ENCODE results near the gene PTPN4.
"Not testable (repeated sequence)": the region's sequence is repeated elsewhere in the genome, so short reads cannot be mapped to it uniquely, and the experiment has no call there.

Gene PTPN4

DNA sequence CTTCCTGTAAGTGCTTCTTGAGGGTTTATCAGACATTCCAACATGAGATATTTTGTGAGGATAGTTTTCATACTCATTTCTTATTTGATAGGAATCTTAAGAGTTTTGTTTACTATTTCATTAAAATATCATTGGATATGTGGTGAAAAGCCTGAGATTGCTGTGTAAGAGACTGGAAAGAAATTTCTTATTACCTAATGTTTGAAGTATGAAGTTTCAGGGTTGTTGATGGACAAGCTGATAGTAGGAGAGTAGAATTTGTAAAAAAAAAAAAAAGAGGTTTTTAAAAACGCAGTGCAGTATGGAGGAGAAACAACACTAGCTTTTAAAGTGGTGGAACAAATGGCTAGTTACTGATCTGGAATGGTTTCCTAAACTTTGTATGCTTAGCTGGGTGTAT, 260.8 kb downstream of the PTPN4 start:
- DNase-seq (ENCODE audit: low spot score): no peak

DNA sequence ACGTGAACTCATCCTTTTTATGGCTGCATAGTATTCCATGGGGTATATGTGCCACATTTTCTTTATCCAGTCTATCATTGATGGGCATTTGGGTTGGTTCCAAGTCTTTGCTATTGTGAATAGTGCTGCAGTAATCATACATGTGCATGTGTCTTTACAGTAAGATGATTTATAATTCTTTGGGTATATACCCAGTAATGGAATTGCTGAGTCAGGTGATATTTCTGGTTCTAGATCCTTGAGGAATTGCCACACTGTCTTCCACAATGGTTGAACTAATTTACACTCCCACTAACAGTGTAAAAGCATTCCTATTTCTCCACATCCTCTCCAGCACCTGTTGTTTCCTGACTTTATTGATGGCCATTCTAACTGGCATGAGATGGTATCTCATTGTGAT, 262.8 kb downstream of the PTPN4 start:
- not testable (repeated sequence) for DNase-seq (ENCODE audit: low spot score)

DNA sequence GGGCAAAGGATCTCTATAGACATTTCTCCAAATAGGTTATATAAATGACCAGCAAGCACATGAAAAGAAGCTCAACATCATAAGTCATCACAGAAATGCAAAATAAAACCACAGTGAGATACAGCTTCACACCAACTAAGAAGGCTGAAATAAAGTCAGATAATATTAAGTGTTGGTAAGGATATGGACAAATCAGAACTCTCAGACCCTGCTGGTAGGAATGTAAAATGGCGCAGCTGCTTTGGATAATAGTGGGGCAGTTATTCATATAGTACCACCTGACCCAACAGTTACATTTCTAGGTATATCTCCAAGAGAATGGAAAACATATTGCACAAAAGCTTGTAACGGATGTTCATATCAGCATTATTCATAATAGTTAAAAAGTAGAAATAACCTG, 267.2 kb downstream of the PTPN4 start:
- no peak for DNase-seq (ENCODE audit: low spot score)

DNA sequence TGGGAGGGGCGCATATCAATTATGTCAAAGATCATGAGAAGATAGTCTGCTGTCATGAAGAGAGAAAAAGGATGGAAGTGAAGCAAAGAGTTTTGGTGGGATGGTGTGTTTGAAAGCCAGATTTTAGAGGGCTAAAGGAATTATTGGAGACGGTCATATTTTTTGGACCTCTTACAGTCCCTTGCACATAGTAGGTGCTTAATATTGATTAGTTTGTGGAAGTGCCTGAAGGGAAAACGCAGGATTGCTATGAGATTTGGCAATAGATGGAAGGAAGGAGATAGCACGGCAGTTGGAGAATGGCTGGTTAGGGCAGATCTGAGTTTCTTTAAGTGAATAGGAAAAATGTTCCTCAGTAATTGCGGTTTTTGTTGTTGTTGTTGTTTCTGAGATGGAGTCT, 269.1 kb downstream of the PTPN4 start:
- DNase-seq (ENCODE audit: low spot score): no peak

DNA sequence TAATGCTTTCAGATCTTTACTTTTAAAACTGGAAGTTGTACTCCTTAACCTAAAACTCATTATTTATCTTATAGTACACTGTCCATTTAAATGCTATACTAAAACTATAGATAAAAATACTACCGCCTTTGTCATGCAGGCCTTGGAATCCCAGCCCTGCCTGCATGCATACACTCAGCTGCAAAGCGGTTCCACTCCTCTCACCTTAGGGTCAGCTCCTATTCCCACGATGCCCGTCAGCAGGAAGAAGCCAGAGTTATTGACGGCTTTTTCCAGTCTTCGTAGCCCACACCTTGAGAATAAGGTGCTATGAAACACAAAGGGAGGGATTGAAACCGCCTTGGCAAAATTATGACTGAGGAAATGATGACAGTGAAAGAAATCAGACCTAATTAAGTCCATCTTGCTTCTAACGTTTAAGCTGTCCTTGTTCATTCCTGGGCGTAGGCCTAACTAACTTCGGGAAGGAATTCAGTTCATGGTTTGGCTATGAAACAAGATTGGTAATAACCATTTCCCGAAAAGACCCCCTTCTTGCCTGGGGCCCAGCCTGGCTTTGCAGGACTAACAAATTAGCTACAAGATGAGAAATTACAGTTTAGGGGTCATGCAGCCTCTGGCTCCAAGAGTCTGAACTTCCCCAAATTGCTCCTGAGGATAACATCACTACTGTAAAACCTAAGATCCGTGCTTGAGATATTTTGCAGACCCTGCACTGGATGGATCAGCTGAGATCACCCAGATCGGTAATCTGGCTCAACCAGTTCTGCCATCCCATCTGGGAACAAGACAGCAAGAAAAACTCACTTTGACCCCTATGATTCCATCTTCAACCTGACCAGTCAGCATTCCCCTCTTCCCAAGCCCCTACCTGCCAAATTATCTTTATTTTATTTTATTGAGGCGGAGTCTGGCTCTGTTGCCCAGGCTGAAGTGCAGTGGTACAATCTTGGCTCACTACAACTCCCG, 270.2 kb downstream of the PTPN4 start:
- no peak for DNase-seq (ENCODE audit: low spot score)

DNA sequence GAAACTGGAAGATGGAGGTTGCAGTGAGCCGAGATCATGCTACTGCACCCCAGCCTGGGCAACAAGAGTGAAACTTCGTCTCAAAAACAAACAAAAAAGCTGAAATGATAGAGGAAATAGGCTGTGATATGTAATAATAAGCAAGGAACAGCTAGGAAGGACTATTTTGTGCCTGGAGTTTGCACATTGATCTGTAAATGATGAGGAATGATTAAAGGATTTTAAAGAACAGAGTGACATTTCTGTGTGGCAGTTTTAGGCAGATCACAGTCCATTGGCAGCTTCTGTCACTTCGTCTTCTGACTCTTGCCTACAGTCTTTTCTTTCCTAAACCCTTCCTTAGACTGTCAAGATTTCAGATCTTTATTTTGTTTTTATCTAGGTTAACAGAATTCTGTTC, 272.6 kb downstream of the PTPN4 start:
- no peak for DNase-seq (ENCODE audit: low spot score)
